HG03342 (cell line): Measurements from ENCODE around the gene SLBP.
"Not testable (repeated sequence)": the region's sequence is repeated elsewhere in the genome, so short reads cannot be mapped to it uniquely, and the experiment has no call there.

Experiments
- ATAC-seq: cut with Tn5 transposase; IDR thresholded peaks from one replicate; pipeline ENCODE4 v1.9.1; 2021; ENCODE audit warnings: mild to moderate bottlenecking, moderate library complexity; ENCODE audit not compliant: unreplicated experiment

Gene SLBP

GRCh38 chr4:1713003-1713851 is 1.1 kb upstream of the SLBP start:
- ATAC-seq = peak; percentile 9

GRCh38 chr4:1711571-1712215 is 426 bp downstream of the SLBP start:
- peak; percentile 5 for ATAC-seq

GRCh38 chr4:1711055-1711570 is 1.0 kb downstream of the SLBP start:
- no peak for ATAC-seq

- ATAC-seq = no peak
These were observed 3.5 kb downstream of the SLBP start for GRCh38 chr4:1708581-1708980.

- no peak for ATAC-seq
These were observed 5.8 kb downstream of the SLBP start for GRCh38 chr4:1706358-1706757.

- ATAC-seq = no peak
These were observed 6.4 kb downstream of the SLBP start for GRCh38 chr4:1705732-1706131.

- ATAC-seq = no peak
These were observed 8.3 kb downstream of the SLBP start for GRCh38 chr4:1703867-1704266.

GRCh38 chr4:1701671-1702070 is 10.4 kb downstream of the SLBP start:
- ATAC-seq = not testable (repeated sequence)

GRCh38 chr4:1695913-1696312 is 16.2 kb downstream of the SLBP start:
- ATAC-seq = no peak

- ATAC-seq = peak; percentile 70
These were observed 18.8 kb downstream of the SLBP start for GRCh38 chr4:1693131-1693896.

- no peak for ATAC-seq
These were observed 20.3 kb downstream of the SLBP start for GRCh38 chr4:1691737-1692373.

GRCh38 chr4:1690698-1691097 is 21.4 kb downstream of the SLBP start:
- no peak for ATAC-seq

GRCh38 chr4:1686440-1687036 is 25.6 kb downstream of the SLBP start:
- ATAC-seq = no peak

GRCh38 chr4:1685235-1686150 is 26.6 kb downstream of the SLBP start:
- ATAC-seq = no peak

GRCh38 chr4:1684506-1685234 is 27.4 kb downstream of the SLBP start:
- no peak for ATAC-seq

GRCh38 chr4:1683736-1684505 is 28.2 kb downstream of the SLBP start, which contains the start of gene FAM53A:
Gene FAM53A, minus strand, starts transcription at chr4:1684313. Its CDS starts 15,572 bp downstream, at chr4:1668741.
- ATAC-seq = peak; percentile 84

GRCh38 chr4:1683261-1683735 is 28.8 kb downstream of the SLBP start:
- no peak for ATAC-seq

- no peak for ATAC-seq
These were observed 29.3 kb downstream of the SLBP start for GRCh38 chr4:1682860-1683259.
